ENCODE measurements around the gene VGLL3.

VGLL3 gene

DNA sequence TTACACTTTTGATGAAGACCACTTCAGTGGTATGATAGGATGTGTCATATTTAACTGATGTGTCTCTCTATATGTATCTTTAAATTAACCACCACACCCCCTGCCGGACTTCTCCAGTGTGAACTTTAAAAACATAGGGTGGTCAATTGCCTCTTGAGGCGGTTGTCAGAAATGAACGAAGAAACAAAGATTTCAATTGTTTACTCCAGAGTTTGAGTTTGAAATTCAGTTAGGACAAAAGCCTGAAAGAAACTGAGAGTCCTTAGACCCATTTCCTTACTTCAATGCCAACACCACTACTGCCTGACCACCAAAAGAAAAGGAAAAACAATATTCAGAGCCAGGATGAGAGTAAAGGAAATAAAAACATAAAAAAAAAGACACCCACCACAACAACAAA is 40.2 kb downstream of the VGLL3 start:
- no peak for DNase-seq (ENCODE audit: low spot score)

DNA sequence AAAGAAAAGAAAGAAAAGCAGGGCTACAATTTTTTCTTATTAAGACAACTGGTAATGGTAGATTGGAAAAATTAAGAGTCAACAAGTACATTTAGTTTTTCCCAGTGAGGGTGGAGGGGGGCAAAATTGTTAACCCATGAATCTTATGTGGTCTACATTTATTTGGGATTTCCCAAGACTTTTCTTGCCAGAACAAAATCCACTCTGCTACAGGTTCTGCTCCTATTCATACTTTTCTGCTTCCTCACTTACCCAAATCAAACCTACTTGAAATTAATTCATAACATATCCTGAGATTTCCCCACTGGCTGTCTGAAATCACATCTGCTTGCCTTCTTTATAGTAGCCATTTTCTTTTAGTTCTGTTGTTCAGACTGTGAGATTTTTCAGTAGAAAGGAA is 41.1 kb downstream of the VGLL3 start:
- no peak for DNase-seq (ENCODE audit: low spot score)

DNA sequence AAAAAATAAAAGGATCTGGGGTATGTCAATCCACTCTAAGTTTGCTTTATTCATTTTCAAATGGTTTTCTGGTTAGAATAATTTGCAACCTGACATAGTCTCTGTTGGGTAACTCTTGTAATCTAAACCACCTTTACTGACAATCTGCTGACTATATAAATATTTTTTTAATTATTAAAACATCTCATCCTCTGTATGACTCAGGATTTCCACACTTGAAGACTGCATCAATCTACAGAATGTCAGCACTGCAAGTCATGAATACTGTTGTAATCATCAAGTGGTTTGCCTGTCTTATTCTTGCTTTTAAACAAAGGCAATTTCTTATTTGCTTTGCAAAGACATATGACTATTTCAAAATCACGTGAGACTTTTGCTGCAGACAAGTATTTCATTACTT is 42.1 kb downstream of the VGLL3 start:
- no peak for DNase-seq (ENCODE audit: low spot score)

DNA sequence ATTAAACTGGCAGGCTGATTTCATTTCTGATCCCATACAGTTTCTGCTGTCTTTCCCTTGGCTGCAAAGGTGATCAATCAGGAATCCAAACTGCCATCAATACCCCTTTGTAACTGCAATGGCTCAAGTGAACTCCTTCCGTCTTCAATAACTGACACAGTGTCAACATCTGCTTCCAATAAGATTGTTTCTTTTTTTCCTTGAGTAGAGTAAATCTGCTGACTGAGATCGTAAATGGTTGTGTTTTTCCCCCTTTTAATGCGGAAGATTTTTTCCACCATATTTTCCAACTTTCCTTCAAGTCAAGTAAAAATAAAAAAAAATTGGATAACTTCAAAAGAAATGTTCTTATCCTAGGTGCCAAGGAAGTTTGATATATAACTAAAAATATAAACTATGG is 48.7 kb downstream of the VGLL3 start:
- no peak for DNase-seq (ENCODE audit: low spot score)

DNA sequence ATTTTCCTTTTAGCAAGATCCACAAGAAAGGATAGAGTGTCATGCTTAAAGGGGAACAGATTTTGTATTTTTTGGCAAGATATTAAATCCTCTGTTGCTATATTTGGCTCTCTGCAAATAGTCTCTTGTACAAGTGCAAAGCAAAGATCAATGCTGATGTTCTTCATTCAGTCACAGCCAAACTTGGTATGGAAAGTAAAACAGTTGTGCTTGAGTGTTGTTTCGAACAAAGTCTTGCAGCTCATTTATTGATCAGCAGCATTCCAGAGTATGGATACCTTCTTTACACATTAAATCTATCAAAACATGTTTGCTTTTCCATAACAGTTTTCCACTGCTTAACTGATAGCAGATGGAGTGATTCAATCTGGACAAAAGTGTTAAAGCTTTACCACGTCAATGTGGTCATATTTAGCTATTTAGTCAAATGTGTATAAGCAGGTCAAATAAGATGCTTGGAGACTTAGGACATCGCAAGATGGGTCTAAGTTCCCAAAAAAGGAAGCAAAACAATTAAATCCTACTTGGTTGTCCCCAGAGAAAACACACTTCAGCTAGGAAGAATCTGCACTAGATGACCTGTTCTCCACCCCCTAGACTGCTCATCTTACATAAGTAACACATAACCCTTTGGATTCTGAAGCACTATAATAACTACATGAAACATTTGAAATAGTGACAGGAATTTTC is 52.4 kb downstream of the VGLL3 start:
- no peak for DNase-seq (ENCODE audit: low spot score)

DNA sequence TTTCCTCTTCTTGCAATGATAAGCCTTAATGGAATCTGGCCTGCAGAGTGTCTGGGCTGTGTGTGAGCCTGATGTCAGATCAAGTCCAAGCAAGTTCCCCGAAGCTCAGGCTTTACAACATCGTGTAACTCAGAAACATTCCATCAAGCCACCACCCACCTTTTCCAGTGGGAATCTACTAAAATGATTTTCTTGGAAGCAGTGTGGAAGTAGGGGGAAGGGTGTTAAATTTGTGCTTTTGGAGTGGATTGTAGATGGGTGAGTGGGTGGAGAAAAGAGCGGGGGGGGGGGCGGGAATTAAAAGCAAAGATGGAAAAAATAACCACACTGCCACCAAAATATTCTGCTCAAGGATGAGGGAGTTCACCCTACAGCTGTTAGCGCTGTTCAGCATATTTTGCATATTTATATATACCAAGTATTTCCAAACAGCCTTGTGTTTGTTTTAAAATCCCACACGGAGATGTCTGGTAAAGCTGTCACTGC is 53.6 kb downstream of the VGLL3 start:
- no peak for DNase-seq (ENCODE audit: low spot score)

DNA sequence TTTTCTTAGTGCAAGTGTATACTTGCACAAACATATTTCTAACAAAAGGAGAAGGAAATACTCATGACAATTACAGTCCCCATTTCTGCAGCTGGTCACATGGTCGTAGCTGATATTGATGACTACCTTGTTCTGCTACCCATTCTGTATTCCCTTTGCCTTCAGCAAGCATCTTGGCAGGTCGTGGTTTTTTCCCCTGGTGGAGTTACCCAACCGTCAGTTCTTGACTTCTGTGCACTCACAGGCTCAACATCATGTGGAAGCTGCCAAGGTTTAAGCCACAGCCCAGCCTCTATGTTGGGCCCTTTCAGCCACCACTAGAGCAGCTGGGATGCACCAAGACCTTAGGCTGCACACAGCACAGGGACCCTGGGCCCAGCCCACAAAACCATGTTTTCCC is 56.1 kb downstream of the VGLL3 start:
- no peak for DNase-seq (ENCODE audit: low spot score)

DNA sequence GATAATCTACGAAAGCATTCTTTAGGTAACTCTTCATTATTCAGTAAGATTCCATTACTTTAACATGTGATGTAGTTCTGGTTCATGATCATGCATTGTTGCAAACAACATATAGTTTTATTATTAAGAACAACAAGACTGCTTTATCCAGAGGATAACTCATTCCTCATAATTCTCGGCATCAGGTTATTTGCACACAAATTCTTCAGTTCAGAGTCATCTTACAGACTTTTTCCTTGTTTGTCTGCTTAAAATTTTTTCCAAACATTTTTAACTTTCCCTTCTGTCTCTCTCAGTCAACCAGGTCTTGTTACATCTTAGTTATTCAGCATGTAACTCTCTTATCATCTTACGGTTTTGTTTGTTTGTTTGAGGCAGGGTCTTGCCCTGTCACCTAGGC is 60.1 kb downstream of the VGLL3 start:
- no peak for DNase-seq (ENCODE audit: low spot score)

DNA sequence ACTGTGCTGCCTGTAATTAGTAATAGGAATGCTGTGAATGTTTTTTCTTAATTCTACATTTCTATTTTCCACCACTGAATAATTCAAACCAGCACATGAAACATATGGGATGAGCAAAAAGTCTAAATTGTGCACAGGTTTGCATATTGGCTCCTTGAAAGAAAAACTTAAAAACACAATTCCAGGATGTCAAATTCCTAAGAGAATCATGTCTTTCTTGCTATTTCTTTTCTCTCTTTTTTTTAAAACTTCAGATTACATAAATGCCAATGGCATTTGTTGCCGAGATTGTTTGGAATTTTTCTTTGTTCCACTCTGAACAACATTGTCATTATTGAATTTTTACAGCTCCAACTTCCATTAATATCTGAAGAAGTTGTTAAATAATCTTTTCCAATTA is 60.8 kb downstream of the VGLL3 start:
- DNase-seq (ENCODE audit: low spot score): no peak

DNA sequence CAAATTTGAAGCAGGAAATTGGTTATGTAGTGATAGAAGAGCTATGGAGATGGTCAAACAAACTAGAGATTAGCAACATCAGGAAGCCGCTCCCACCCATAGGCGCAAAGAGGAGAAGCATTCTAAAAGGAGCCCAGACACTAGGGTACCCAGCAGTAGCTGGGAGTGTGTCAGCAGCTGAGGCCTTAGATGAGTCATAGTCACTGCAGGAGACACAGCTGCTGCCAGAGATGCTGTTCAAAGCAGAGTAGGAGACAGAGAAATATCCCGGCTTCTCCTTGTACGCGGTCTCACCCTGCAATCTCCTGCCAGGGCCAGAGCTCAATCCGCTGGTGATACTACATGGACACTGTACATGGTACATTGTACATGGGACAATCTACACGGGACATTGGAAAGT is 61.9 kb downstream of the VGLL3 start:
- no peak for DNase-seq (ENCODE audit: low spot score)

DNA sequence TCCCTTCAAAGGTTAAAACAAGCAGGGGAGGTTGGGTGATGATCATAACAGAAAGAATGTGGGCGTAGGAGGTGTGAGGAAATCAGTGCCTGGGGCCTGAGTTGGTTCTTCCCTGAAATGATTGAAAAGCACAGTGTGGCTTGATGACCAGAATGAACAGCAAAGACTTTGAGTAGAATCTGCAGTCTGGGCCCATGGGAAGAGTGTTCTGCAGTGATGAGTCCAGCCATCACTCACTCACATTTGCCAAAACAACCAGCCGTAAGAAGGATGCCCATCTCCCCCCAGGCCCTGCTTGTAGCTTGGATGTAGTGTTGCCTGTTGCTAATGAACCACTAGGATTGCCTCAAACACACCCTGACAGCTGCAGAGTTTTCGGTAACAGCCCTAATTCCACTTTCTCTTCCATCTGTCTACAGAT is 67.9 kb downstream of the VGLL3 start:
- DNase-seq (ENCODE audit: low spot score): no peak

DNA sequence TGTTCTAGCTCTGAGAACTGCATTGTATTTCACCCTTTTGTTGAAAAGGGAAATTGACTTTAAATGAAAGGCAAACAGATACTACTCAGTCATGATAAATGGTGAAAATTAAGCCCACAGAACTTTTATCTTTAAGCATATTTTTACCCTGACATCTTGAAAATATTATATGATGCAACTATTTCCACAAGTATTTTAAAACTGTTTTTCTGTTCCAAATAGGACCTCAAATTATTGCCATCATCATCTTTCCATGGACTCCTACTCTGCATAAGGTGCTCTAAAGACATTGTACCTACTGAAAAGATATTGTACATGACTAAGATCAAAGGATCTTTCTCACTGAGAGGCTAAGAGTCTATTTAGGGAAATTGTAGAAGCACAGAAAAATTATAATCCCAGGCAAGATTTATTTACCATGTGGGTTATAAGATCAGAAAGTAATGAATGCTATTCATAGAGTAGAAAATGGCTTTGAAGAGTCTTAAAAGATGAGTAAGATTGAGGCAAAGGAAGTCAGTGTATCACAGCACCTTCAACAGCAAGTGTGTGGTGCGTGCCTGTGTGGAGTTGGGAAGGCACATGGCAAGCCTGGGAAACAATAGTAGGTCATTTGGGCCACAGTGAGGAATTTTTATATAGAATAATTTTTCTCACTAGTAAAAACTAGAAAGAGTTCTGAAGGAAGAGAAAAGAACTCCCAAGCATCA is 68.8 kb downstream of the VGLL3 start:
- no peak for DNase-seq (ENCODE audit: low spot score)

DNA sequence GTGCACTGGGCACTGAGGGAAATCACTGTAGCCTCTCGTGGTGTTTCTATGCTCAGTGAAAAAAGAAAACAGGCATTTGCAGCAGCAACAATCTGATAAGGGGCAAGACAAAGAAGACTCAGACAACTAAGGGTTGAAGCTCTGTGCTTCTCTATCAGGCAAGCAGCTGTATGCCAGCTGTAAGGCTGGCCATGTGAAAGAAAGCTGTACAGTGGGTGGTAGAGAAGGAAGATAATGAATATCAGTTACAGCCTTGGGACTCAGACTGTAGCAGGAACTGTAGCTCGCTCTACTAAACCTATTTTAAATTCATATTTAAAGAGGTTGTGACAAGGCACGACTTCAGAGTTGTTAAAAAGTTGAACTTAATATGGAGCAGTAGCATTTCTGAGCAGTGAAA is 76.3 kb downstream of the VGLL3 start:
- no peak for DNase-seq (ENCODE audit: low spot score)

DNA sequence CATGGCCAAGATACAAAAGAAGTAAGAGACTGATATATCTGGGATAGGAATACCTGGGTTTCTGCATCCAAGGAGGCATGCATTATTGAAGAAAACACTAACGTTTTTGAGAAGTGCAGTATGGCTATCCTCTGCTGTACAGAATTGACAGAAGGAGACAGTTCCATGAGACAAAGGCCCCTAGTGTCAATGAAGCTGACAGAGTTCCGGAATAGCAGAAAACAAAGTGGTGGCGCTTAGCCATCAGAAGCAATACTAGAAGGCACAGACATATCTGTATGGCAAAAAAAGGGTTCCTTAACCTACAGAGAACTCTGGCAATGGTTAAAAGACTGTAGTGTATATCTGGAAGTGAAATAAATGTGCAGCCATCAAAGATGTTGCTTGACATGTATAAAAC is 77.8 kb downstream of the VGLL3 start:
- no peak for DNase-seq (ENCODE audit: low spot score)

DNA sequence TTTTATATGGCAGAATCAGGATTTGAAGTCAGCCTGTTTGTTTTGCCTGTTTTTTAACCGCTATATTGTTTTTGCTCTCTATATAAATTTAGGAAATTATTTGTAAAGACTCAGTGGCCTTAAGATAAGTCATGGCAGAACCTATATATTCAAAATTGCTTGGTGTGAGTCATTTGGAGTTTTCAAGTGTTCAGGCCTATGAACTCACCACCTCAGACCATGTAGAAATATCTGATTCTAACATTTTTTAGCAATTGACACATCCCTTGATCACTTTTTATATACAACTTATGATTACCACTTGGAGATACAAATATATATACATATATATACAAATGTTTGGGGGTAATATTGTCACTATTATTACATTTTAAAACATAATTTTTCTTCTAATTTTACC is 95.7 kb downstream of the VGLL3 start:
- no peak for DNase-seq (ENCODE audit: low spot score)

DNA sequence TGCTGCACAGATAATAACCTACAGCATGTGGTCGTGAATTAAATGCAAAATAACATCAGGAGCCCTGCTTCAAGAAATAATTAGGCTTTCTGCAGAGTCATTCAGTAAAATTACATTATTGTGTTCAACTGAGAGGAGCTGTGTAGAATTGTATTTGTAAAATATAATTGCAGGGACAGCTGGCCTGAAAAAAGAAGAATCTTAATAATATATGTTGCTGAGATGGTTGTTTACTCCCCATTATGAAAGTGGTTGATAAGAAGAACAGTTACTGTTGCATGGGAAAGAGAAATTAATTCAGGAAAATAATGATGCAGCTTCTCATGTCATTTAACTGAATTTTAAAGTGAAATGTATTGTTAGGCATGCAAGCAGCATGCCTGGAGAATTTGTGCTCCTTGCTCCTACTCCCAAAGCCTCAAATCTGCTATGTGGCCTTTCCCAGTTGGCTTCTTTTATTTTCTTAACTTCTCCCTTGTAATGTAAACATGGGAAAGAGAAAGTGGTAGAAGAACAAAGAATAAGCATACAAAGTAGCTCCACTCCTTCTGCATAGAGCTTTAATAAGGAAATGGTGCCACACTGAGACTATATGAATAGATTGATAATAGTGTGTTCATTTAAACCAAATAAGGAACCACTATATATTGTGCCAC is 100.1 kb downstream of the VGLL3 start:
- no peak for DNase-seq (ENCODE audit: low spot score)

All from SW480 (cell line).